Upper lobe of left lung (tissue), 6 donors: ENCODE data around the gene HAO2. TPM values are rescaled to one million over a fixed set of nuclear protein-coding genes. Genes with fewer than 3 reads are reported as not detected.

ENCODE experiments used
- ATAC-seq, 2 donors: fragments of 200-7000 bp; cut with Tn5 transposase; one replicate each; pipeline ENCODE4 v1.9.1; 2022; ENCODE audit warnings: mild to moderate bottlenecking in 2 of 2, moderate library complexity in 2 of 2; ENCODE audit not compliant: low FRiP score in 2 of 2
- DNase-seq, 2 donors: peaks; one replicate each; pipeline ENCODE4 v3.0.0-alpha.2; 2019 to 2020
- H3K27ac ChIP-seq, 4 donors: fragments of 200-600 bp; sonication (generic); one replicate each; pipeline ENCODE4 v1.5.1; 2016 to 2019
- H3K27me3 ChIP-seq, 4 donors: fragments of 200-600 bp; sonication (generic); one replicate each; pipeline ENCODE4 v1.5.1; 2017 to 2019
- H3K36me3 ChIP-seq, 4 donors: fragments of 200-600 bp; sonication (generic); one replicate each; pipeline ENCODE4 v1.5.1; 2016 to 2019
- H3K4me1 ChIP-seq, 4 donors: fragments of 200-600 bp; sonication (generic); one replicate each; pipeline ENCODE4 v1.5.1; 2018 to 2019
- H3K4me3 ChIP-seq, 4 donors: fragments of 200-600 bp; sonication (generic); one replicate each; pipeline ENCODE4 v1.5.1; 2017 to 2019; ENCODE audit warnings: mild to moderate bottlenecking in 2 of 4, moderate library complexity in 1 of 4
- H3K9me3 ChIP-seq, 4 donors: fragments of 200-600 bp; sonication (generic); one replicate each; pipeline ENCODE4 v1.5.1; 2018 to 2019
- CTCF ChIP-seq, 6 experiments: fragments of 450-650 bp in 4 of 6; fragments of 200-600 bp in 2 of 6; sonication (generic) in 2 of 6; IDR thresholded peaks; one replicate each; pipeline ENCODE4 v1.5.1; 2016 to 2019; ENCODE audit warnings: antibody characterized with exemption in 6 of 6
- EP300 ChIP-seq, 4 donors: sonication (generic); formaldehyde crosslinking; IDR thresholded peaks; one replicate each; pipeline ENCODE4 v1.5.1; 2017; ENCODE audit warnings: antibody characterized with exemption in 4 of 4, control low read depth in 2 of 4
- POLR2A ChIP-seq, 4 donors: fragments of 450-650 bp; IDR thresholded peaks; one replicate each; pipeline ENCODE4 v1.5.1; 2016 to 2017; ENCODE audit warnings: antibody characterized with exemption in 4 of 4, mild to moderate bottlenecking in 2 of 4
- POLR2AphosphoS5 ChIP-seq, 2 donors: sonication (generic); formaldehyde crosslinking; IDR thresholded peaks; one replicate each; pipeline ENCODE4 v1.5.1; 2017; ENCODE audit warnings: antibody characterized with exemption in 2 of 2
- WGBS, 2 donors: methylation state at CpG; one replicate each; pipeline ENCODE4 v1.1.5; 2017 to 2018; 5-methylcytosine and 5-hydroxymethylcytosine counted together
- total RNA-seq, 6 donors: library from RNA; depleted of rRNA in 4 of 6; stranded (reverse); fragments of >200 nt in 4 of 6; gene quantifications; one replicate each; pipeline versions ENCODE4 v1.1.0 to v1.2.1, GENCODE V29; 2016 to 2021
- donor health status: DM: no; HTN: no; CAD: no; lungs with moderate emphysema.
- donor health status: DM: no; HTN: yes; CAD: no; lungs with severe emphysema.

HAO2 gene
- total RNA-seq, result 1 to 10 TPM in 1 of 6 donors, under 1 TPM in 1, not detected in 4; 0.30 to 1.0 TPM

- H3K27me3 ChIP-seq, result no peaks in the 10 kb centered on the region
- H3K4me1 ChIP-seq, result no peaks in the 10 kb centered on the region
- no peaks in the 10 kb centered on the region for H3K9me3 ChIP-seq
- H3K27ac ChIP-seq, result no peak within 1 kb of the TSS
- H3K36me3 ChIP-seq, result no peaks in the 10 kb centered on the region
- TF ChIP-seq POLR2AphosphoS5 (IDR thresholded peaks at IDR 0.05), result no peak
- no peak for TF ChIP-seq EP300 (IDR thresholded peaks at IDR 0.05)
- TF ChIP-seq POLR2A (IDR thresholded peaks at IDR 0.05), result no peak
- TF ChIP-seq CTCF (IDR thresholded peaks at IDR 0.05), result no peak
- WGBS, 2 donors, result 67% methylated on average over 2 of the region's 2 CpGs
- DNase-seq (peak in 1 of 2 donors; percentile 38), ATAC-seq (no peak)
- no peak within 1 kb of the TSS for H3K4me3 ChIP-seq
These were observed at the start of gene HAO2 for GRCh38 chr1:119368554-119368953. TSS of gene HAO2 (plus strand) at chr1:119368785. CDS start at chr1:119381086, 12,301 bp downstream.

GRCh38 chr1:119320100-119320499, 48.5 kb upstream of the HAO2 start:
- Histone ChIP-seq H3K36me3 (no peaks in the 10 kb centered on the region), H3K4me3 (no peak overlapping the region), H3K4me1 (no peaks in the 10 kb centered on the region), H3K27ac (no peak overlapping the region), H3K9me3 (no peaks in the 10 kb centered on the region), H3K27me3 (no peaks in the 10 kb centered on the region)
- DNase-seq (no peak), ATAC-seq (no peak)
- TF ChIP-seq POLR2AphosphoS5 (IDR thresholded peaks at IDR 0.05) (no peak), POLR2A (IDR thresholded peaks at IDR 0.05) (no peak), CTCF (IDR thresholded peaks at IDR 0.05) (no peak), EP300 (IDR thresholded peaks at IDR 0.05) (no peak)

GRCh38 chr1:119321666-119322419, 46.7 kb upstream of the HAO2 start:
- H3K9me3 ChIP-seq, result no peaks in the 10 kb centered on the region
- no peak for ATAC-seq
- WGBS, 2 donors, result 79 to 87% methylated on average over 5 of the region's 5 CpGs
- no peak for DNase-seq
- no peaks in the 10 kb centered on the region for H3K36me3 ChIP-seq
- no peak overlapping the region for H3K27ac ChIP-seq
- no peaks in the 10 kb centered on the region for H3K27me3 ChIP-seq
- H3K4me3 ChIP-seq, result no peak overlapping the region
- no peak for TF ChIP-seq POLR2A (IDR thresholded peaks at IDR 0.05)
- no peak for TF ChIP-seq EP300 (IDR thresholded peaks at IDR 0.05)
- TF ChIP-seq CTCF (IDR thresholded peaks at IDR 0.05), result no peak
- no peak for TF ChIP-seq POLR2AphosphoS5 (IDR thresholded peaks at IDR 0.05)
- H3K4me1 ChIP-seq, result peaks cover 0 to 2% (median under 1%) of the 10 kb centered on the region in 4 donors

- 79 to 87% methylated on average over 5 of the region's 5 CpGs for WGBS, 2 donors
- no peak for DNase-seq
- H3K9me3 ChIP-seq, result no peaks in the 10 kb centered on the region
- no peak overlapping the region for H3K27ac ChIP-seq
- H3K27me3 ChIP-seq, result no peaks in the 10 kb centered on the region
- no peak overlapping the region for H3K4me3 ChIP-seq
- H3K4me1 ChIP-seq, result peaks cover 8 to 14% (median 11%) of the 10 kb centered on the region in 4 donors
- no peaks in the 10 kb centered on the region for H3K36me3 ChIP-seq
- ATAC-seq, result no peak
- TF ChIP-seq POLR2A (IDR thresholded peaks at IDR 0.05), result no peak
- no peak for TF ChIP-seq POLR2AphosphoS5 (IDR thresholded peaks at IDR 0.05)
- no peak for TF ChIP-seq EP300 (IDR thresholded peaks at IDR 0.05)
- TF ChIP-seq CTCF (IDR thresholded peaks at IDR 0.05), result no peak
These were observed 45.2 kb upstream of the HAO2 start for GRCh38 chr1:119323216-119323982.
